Stimulated activated CD4-positive, alpha-beta T cell treated with anti-CD3 and anti-CD28 coated beads, Interleukin-15, amount 100 ng/mL, for 1 hour (primary cell): Measurements from ENCODE around the gene DGKZ.

Experiments used
- DNase-seq, 2 donors: peaks; one replicate each; pipeline ENCODE4 v3.0.0-alpha.2; 2020; ENCODE audit warnings: low read depth in 1 of 2, low spot score in 1 of 2

DGKZ gene

DNA sequence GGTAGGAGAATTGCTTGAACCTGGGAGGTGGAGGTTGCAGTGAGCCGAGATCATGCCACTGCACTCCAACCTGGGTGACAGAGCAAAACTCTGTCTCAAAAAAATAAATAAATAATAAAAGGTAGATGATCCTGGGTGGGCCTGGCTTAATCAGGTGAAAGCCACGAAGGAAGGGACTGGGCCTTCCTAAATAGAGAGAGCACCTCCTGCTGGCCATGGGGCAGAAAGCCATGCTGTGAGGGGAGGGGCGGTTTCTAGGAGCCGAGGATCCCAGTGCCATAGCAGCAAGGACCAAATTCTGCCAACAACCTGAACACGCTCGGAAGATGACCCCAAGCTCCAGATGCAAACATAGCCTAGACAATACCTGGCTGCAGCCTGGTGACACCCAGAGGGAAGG, 24.5 kb upstream of the DGKZ start:
- no peak for DNase-seq

DNA sequence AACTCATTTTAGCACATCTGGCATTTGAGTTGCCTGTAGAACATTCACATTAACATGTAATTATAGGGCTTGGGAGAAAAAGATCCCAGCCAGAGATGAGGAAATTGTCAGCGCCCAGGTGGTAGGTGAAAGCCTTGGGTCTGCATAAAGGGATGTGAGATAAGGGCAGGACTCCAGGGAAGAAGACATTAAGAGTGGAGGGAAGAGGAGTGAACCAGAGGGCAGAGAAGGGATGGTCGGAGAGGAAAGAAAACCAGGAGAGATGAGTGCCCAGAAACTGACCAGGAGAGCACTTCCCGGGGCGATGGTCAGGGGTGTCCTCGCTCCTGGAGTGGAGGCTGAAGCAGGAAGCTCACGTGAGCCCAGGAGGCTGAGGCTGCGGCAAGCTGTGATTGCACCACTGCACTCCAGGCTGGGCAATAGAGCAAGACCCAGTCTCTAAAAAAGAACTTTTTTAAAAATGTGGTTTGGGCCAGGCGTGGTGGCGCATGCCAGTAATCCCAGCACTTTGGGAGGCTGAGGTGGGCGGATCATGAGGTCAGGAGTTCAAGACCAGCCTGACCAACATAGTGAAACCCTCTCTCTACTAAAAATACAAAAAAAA, 20.3 kb upstream of the DGKZ start:
- DNase-seq = no peak

DNA sequence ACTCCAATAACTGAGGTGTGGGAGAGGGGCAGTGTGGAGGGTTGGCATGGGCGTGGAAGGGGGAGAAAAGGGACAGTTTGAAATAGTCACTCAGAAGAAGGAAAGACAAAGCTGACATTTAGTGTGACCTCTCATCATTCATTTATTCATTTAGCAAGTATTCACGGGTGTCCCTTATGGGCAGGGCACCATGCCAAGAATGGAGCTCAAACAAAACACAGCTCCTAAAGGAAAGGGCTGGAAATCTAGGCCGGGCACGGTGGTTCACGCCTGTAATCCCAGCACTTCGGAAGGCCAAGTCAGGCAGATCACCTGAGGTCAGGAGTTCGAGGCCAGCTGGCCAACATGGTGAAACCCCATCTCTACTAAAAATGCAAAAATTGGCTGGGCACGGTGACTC, 19.4 kb upstream of the DGKZ start:
- DNase-seq = no peak

DNA sequence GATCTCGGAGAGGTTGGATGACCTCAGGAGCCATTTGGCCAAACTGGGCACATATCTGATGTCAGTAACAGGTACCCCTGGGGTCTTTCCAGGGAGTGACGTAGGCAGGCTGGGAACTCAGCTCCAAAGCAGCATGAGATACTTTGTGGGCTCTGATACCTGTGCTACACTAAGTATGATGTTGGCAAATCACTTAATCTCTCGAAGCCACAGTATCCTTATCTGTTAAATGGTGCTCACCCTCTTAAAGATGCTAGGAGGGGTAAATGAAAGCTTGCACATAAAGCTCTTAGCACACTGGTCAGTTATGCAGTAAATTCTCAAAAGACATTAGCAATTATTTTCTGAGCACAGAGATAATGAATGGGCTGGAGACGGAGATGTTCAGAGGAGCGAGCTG, 17.1 kb upstream of the DGKZ start:
- DNase-seq = no peak

DNA sequence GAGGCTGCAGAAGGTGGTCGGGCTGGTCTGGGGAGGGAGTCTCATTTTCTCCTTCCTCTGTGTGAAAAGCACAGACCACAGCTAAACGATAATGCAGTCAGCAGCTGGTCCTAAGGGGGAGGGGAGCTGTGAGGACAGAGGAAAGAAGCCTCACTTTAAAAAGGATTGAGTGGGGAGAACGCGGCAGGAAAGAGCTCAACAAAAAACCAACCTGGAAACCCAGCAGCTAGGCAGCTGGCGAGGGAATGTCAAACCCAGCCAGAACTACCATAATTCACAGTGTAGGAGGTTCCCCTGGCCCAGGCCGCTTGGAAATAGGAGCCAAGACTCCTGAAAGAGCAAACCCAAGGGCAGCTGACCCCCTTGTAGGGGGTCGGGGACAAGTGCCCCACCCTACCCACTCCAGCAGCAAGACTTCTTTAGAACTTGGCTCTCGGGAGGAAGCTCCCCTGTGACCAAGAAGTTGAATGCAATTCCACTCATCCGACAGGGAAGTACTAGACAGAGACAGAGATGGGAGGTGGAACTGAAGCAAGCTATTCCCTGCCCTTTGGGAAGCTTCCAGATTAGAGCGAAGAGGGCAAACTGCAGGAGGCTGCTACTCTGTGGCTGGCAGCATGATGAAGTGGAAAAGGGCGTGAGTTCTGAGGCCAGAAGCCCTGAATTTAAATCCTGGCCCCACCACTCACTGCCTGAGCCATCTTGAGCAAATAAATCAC, 16.5 kb upstream of the DGKZ start:
- no peak for DNase-seq

DNA sequence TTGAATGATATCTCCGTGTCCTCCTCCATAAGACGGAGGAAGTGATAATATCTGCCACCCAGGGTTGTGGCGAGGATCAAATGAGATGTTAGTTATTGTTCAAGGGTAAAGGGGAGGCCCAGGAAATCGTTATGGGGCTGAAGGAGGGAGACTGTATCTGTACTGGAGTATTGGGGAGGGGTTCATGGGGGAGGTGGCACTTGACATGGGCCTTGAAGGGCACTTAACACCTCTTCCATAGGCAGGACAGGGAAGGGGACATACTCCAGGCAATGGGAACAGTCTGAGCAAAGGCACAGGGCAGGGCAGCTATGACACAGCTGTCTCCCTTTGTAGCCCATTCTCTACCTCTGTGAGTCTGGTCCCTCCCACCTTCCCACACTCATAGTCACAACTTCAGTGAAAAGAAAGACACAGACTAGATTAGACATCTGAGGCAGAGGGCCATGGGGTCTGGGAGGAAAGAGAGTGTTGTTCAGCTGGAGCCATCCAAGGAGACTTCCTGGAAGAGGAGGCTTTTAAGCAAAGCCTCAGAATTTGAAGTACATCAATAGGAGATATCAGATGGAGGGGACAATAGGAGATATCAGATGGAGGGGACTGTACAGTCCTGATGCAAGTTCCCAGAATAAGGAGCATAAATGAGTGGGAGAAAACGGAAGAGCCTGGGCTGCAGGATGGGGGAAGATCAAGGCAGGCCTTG, 15.8 kb upstream of the DGKZ start:
- DNase-seq = no peak

DNA sequence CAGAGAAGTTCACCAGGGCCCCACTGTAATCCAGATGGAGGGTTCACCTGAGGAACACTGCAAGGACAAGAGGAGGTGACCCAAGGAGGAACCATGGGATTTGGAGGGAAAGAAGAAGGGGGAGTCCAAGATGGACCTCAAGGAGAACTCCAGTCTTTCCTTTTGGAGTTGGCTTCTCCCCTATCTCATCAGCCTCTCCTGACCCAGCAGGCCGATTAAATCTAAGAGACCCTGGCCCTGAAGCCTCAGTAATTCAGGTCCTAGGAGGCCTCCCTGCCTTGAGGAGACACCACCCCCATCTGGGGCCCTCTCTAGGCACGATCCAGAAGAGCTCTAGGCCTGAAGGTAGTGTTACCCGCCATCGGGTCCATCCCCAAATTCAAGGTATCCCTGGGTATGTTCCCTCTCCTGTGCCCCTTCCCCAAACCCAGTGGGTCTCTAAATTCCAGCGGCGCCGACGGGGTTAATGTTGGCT, 15.1 kb upstream of the DGKZ start:
- no peak for DNase-seq

DNA sequence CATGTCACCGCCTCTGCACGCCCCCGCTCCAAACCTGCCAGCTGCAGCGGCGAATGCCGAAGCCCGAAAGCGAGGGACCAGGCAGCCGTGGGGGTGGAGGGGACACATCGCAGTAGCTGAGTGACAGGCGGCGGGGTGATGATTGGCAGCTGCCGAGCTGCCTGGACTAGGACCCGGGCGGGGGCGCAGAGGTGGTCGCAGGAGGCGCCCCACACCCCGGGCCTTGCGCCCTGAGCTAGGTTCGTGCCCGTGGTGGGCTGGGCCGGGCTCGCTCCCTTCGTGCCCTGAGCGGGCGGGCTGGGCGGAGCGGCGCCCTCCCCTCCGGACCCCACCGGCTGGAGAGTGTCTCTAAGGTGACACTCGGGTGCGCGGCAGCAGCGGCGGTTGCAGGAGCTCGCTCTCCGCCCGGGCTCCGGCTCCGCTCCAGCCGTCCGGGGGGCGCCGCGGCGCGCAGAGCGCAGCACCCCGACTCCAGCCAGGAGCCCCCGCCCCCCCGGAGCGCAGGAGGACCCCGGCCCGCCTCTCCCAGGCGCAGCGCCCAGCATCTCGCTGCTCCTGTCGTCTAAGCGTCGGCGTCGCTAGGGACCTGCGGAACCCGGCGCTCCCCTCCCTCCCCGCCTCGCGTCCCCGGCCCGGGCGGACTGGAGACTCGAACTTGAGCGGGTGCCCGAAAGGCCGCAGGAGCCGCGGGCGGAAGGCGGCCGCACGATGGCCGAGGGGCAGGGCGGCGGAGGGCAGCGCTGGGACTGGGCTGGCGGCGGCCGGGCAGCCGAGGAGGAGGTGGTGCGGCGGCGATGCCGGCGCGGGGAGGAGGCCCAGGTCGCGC, 14.5 kb upstream of the DGKZ start:
- peak in 1 of 2 donors; percentile 56 for DNase-seq

DNA sequence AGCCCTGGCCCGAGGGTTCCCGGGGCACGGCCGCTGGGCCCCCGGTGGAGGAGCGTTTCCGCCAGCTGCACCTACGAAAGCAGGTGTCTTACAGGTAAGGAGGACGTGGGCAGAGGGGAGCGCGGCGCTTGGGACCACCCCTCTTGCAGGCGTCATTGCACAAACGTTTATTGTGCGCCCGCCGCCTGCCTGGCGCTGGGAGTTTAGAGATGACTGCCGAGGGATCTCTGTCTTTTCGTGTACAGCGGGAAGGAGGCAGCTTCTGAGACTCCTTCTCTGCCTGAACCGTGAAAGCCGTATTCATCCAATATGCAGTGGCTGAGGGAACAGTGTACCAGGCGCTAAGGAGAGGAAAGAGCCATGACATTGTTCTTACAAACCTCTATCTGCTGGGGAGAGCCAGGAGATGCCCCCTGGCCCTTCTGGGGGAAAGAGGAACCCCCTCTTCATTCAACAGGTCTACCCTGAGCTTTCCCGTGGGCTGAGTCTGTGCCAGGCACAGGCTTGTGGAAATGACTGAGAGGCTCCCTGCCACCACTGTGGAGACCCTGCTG, 13.8 kb upstream of the DGKZ start:
- no peak for DNase-seq

DNA sequence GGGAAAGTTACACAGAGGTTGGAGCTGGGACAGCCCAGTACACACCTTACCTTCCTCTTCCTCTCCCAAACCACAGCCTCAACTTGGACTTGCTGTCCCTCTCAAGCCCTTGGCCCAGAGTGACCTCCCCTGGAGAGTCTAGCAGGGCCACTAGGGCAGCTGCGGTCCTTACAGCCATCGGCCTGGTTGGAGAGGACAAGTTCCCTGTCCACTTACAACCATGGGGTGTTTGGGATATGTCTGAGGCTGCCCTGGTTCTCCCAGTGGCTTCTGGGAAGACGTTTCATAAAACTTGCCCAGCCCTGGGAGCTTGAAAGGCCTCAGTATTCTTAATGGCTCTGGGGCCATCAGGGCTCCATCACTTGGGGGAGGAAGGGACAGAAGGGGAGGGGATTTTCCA, 13.1 kb upstream of the DGKZ start:
- DNase-seq = no peak

DNA sequence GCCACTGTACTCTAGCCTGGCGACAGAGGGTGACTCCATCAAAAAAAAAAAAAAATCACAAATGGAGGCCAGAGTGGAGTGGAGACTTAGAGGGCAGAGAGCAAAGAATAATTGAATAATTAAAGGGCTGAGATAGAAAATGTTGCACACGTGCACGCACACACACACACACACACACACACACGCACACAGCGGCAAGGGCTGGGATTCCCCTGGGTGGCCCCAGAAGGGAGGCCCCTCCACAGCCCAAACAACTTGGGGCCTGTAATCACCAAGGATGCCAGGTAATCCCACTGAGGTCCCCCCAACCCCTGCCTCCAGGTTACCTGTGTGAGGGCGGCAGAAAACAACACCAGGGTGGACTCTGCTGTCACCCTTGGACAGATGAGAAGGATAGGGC, 12.0 kb upstream of the DGKZ start:
- DNase-seq = no peak

DNA sequence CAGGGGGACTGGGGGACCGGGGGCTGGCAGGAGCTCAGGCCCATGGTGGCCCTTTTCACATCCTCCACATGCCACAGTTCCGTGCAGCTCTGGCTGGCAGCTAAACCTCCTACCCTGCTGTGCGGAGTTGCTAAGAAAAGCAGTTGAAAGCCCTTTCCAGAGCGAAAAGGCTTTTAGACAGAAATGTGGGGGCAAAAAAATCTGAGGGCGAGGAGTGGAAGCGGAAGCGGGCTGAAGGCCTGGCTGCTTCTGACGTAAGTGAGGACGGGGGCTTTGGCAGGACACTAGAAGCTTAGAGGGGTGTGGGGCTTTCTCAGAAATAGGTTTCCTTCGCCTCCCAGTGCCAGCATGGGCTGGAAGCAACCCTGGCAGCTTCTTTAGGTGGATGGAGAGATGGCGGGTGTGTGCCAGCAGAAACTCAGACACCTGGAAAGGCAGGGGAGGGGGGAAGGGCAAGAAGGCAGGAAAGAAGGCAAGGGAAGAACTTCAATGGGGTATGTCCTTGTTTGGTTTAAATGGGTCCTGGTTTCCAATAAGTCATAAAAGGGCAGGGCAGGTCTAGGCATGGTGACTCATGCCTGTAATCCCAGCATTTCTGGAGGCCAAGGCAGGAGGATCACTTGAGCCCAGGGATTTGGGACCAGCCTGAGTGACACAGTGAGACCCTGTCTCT, 11.2 kb upstream of the DGKZ start:
- no peak for DNase-seq

DNA sequence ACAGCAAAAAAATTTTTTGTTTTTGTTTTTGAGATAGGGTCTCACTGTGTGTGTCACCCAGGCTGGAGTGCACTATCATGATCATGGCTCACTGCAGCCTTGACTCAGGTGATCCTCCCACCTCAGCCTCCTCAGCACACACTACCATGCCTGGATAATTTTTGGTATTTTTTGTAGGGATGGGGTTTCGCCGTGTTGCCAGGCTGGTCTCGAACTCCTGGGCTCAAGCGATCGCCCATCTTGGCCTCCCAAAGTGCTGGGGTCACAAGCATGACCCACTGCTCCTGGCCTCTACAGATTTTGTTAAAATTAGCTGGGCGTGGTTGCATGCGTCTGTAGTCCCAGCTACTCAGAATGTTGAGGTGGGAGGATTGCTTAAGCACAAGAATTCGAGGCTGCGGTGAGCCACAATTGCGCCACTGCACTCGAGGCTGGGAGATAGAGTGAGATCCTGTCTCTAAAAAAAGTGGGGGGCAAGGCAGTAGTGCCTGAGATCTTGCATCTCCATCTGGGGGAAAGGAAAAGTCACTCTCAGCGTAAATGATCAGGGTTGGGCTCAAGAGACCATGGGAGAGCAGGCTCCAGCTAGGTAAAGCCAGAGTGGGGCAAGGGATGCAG, 10.6 kb upstream of the DGKZ start:
- DNase-seq = no peak

DNA sequence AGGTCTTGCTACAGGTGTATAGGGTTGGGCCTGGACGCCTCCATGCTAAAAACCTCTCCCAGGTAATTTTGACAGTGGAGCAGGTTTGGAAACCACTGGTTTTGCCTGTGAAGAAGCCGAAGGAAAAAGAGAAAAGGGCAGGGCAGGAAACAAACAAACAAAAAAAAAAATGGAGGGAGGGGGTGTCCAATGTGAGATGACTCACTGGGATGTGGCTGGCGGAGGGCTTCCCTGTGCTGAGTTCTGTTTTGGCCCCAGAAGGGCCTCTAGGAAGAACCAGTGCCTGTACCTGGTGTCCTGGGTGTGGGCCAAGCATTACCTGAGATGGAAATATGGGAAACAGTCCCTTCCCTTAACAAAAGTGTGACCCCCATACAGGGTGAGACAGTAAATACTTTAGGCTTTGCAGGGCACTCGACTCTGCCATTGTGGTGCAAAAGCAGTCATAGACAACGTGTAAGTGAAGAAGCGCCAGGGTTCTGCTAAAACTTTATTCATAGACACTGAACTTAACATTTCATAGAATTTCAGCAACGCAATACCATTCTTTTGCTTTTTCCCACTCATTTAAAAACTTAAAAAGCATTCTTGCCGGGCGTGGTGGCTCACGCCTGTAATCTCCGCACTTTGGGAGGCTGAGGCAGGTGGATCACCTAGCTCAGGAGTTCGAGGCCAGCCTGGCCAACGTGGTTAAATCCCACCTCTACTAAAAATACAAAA, 9.5 kb upstream of the DGKZ start:
- no peak for DNase-seq

DNA sequence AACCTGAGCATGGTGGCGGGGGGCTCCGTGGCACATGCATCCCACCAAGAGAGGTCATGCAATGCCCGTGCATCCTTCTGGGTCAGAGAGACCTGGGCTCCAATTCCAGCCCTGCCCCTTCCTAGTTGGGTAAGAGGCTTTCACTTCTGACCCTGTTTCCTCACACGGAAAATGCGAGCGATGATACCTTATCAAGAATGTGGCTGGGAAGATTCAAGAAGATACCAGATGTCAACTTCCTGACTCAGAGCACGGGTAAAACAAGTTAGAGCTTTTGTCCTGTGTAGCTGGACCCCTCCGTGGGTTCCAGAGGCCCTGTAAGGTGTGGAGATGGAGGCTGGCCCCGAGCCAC, 8.7 kb upstream of the DGKZ start:
- DNase-seq = no peak

DNA sequence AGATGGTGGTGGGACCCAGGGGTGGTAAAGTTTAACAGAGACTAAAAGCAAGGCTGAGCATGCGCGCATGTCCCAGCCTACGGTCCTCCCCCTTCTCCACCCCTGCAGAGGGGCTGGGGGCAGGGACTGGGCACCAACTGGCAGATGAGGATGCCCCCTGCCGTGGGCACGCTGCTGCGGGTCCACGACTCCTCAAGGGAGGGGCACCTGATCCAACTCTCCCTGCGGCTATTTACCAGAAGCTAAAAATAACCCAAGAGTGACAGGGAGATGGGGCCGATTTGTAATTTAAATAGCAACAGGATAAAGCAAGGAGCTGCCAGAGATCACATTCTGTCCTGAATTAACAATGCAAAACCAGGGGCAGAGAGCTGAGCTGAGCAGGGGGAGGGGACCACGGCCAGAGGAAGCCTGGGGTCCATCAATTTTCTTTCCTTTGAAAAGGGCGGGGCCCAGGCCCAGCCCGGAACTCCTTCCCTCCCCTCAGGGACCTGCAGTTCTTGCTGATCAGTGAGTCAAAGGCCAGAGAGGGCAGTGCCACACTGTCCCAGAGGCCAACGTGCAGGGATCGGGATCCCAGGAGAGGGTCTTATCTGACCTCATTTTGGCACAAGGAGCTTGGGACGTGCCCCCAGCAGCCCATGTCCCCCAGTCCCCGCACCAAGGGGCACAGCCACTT, 8.1 kb upstream of the DGKZ start:
- no peak for DNase-seq

DNA sequence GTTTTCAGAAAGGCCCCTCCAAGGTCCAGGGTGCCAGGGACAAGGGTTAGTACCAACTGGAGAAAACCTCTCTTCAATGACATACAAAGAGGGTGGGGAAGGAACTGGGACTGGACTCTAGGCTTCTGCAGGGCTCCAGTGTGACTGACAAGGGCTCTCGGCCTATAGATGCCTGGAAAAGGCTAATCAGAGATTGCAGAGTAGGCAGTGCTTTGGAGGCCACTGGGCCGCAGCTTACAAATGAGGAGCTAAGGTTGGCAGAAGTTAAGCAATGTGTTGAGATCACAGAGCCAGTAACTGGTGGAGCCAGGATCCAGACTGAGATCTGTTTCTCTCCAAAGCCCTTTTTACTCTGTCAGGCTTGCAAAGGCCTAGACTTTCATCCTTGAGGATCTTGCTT, 7.4 kb upstream of the DGKZ start:
- no peak for DNase-seq

DNA sequence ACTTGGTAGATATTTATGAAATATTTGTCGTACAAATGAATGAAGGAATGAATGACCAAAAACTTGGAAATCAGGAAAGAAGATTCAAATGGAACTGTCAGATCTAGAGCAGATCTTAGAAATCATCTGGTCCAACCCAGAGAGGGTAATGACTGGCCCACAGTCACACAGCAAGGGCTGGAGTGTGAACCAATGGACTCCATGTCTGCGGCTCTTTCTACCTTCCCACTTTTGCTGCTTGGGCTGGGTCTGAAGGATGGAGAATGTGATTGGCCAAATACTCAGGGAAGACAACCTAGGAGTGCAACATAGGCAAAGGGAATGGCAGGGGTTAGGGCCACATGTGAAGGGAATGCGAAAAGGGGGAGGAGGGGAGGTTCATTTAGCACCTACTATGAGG, 5.8 kb upstream of the DGKZ start:
- no peak for DNase-seq

DNA sequence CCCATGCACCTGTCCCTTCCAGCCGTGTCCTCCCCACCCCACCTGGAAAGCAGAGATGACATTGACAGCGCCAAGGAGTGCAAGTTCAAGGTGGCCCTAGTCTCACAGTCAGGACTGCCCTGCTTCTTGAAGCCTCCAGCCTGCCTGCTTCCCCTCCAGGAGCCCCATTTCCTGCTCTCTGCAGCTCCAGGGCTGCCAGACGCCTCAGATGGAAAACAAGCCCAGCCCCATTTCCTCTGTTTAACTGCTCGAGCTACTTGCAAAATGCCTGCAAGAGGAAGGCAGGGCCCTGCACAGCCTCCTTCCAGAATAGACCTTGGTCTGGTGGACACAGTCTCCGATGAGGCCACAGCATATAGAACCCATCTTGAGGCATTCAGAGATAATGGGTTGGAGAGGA, 5.0 kb upstream of the DGKZ start:
- DNase-seq = no peak
